Activated CD4-positive, alpha-beta T cell treated with anti-CD3 and anti-CD28 coated beads for 1 hour (primary cell): ENCODE data around the gene SUGP2.
"Not testable (repeated sequence)": the region's sequence is repeated elsewhere in the genome, so short reads cannot be mapped to it uniquely, and the experiment has no call there.

ENCODE experiments used
- DNase-seq: peaks from one replicate; pipeline ENCODE4 v3.0.0-alpha.2; 2020

Gene SUGP2

DNA sequence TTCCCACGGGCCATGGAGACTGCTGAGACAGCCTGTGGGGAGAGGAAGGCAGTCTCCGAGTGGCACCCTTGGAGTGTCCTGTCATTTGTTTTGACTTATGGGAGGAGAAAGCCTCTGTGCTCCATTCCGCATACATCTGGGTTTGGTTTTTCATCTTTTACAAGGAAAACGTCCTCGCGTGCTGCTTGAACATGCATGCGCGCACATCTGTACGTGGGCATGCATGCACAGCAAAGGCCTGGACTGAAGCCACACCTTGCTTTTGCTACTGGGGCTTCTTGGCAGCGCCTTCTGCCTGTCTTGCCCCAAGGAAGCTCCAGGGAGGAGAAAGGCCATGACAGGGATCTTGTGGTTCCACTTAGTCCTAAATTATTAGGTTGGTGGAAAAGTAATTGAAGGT lies 44.0 kb downstream of the SUGP2 start:
- no peak for DNase-seq

DNA sequence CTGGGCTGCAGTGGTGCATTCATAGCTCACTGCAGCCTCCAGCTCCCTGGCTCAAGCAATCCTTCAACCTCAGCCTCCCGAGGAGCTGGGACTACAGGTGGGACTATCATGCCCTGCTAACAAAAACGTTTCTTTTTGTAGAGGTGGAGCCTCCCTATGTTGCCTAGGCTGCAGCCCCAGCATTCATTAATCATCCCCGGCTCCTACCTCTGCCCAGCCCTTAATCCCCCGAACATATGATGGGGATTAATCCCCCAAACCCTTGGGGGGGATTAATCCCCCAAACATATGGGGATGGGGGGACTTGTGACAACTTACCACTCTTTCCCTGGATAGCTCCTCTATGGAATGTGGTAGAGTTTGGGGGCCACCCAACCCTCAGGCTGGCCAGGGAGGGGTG lies 45.9 kb downstream of the SUGP2 start:
- no peak for DNase-seq

DNA sequence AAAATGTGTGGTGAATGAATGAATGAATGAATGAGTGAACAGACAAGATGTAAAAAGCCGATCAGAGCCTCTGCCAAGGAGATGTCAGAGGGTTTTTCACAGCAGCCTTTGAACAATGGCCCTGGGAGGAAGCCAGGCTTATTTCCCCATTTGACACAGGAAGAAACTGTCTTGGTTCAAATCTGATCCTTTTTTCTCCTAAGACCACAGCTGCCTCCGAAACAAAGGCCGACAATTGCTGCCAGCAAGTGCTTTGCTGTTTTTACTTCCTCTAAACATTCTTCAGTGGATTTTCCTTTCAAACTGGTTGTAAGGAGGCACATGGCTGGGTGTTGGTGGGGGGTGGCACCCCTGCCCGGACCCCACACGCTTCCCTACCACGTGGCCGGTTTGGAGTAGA lies 48.1 kb downstream of the SUGP2 start:
- no peak for DNase-seq

DNA sequence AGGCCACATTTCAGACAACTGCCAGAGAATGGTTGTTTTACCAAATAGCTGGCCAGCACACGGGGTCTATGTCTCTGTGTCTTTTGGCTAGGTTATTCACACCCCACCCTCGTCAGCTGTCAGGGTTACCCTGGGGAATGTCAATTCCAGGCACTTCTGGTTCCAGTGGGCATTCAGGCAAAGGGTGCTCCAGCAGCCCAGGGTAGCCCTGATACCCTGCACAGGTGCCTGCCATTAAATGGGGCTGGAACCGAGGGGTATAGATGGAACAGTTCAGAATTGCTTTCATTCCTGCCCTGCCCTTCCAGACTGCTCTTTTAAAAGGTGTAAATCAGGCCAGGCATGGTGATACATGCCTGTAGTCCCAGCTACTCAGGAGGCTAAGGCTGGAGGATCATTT lies 49.1 kb downstream of the SUGP2 start:
- DNase-seq, result no peak

DNA sequence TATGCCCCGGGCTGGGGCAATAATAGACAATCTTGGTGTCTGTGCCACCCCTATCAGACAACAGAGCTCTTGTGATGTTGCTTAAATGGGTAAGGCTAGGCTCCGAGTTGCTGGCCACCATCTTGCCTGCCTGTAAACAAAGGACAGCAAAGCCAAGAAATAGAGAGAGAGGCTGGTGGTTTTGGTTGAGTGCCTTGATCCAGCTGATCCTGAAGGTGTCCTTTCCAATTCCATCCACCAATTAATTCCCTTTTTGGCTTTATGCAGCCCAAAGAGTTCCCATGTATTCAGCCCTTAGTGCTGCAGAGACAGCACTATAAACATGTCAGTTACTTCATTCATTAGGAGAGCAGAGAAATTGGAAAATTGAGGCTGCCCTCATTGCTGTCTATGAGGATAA lies 50.6 kb downstream of the SUGP2 start:
- no peak for DNase-seq

DNA sequence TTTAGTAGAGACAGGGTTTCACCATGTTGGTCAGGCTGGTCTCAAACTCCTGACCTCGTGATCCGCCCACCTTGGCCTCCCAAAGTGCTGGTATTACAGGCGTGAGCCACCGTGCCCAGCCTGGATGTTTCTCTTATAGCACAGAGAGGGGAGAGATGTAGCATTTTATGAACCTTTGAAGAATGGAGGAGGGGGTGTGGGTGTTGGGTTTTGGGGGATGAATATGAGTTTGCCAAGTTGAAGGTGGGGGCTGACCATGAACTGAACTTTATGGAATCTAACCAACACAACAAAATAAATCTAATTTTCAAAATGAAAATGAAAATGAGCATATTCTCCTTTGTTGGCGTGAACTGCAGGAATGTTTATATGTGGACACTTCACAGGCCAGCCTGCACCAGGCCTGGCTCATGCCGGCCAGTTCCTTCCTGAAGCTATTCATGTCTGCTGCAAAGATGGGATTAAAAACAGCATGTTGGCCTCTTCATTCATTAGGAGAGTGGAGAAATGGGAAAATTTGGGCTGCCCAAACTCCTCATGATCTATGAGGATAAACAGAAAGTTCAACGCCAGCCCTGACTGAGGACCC lies 52.8 kb downstream of the SUGP2 start:
- no peak for DNase-seq

DNA sequence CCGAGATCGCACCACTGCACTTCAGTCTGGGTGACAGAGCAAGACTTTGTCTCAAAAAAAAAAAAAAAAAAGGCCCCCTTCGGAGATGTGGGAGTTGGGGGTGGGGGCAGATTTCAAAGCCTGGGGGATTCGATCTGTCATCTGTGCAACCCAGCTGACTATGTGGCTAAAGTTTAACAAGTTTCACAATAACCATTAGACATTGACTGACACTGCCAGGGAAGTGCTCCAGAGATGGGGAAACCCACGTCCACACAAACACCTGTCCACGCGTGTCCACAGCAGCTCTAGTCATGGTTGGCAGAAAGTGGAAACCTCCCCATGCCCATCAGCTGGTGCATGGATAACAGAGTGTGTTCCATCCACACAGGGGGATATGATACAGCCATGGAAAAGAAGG lies 54.7 kb downstream of the SUGP2 start:
- no peak for DNase-seq

DNA sequence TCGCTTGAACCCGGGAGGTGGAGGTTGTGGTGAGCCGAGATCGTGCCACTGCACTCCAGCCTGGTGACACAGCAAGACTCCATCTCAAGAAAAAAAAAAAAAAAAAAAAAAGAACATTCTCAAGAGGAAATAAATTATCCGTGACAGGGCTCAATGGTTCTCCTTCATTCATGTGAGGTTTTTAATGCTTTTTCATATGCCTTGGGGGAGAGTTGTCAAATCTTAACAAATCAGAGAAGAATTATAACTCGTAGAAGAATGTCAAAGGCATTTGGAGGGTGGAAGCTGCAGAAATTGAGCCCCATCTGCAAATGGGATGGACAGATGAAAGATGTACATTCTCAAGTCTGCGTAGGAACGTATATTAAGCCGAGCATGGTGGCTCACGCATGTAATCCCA lies 57.4 kb downstream of the SUGP2 start:
- DNase-seq, result no peak

DNA sequence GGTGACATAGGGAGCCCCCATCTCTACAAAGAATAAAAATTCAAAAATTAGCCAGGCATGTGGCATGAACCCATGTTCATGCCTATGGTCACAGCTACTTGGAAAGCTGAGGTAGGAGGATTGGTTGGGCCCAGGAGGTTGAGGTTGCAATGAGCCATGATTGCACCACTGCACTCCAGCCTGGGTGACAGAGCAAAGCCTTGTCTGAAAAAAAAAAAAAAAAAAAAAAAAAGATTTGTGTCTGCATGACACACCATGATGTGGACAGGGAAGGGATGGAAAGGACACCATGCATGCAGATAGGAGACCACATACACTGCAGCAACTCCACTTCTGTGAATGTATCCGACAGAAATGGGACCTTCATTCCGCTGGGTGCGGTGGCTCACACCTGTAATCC lies 58.3 kb downstream of the SUGP2 start:
- no peak for DNase-seq

DNA sequence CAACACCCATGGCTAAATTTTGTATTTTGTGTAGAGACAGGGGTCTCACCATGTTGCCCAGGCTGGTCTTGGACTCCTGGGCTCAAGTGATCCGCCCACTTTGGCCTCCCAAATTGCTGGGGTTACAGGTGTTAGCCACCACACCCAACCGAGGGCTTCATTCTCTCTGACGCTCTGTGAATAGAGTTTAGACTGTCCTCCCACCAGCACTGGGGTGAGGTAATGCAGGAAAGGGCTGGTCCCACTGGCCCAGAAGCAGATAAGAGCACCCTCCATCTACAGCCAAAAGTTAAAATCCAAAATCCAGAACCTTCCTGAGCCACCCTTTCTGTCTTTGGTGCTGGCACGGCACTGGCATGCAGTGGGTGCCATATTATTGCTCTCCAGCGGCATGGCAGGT lies 60.5 kb downstream of the SUGP2 start:
- no peak for DNase-seq

DNA sequence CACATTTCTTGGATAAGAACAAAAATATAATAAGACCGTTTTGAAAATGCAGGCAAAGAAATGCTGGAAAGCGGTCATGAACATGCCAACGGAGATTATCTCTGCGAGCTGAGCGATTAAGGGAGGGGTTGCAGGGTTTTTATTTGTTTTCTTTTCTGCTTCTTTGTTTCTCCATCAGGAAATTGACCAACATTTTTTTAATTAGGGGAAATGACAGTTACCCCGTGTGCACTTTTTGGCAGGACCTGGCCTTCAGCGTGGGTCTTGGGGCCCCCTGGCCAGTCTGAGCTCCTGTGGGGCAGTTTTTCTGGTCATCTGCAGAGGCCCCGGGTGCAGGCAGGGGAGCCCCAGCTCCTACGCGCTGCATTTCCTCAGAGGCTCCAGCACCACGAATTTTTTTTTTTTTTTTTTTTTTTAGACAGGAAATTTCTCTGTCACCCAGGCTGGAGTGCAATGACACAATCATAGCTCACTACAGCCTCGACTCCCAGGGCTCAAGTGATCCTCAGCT lies 61.0 kb downstream of the SUGP2 start:
- DNase-seq, result no peak

DNA sequence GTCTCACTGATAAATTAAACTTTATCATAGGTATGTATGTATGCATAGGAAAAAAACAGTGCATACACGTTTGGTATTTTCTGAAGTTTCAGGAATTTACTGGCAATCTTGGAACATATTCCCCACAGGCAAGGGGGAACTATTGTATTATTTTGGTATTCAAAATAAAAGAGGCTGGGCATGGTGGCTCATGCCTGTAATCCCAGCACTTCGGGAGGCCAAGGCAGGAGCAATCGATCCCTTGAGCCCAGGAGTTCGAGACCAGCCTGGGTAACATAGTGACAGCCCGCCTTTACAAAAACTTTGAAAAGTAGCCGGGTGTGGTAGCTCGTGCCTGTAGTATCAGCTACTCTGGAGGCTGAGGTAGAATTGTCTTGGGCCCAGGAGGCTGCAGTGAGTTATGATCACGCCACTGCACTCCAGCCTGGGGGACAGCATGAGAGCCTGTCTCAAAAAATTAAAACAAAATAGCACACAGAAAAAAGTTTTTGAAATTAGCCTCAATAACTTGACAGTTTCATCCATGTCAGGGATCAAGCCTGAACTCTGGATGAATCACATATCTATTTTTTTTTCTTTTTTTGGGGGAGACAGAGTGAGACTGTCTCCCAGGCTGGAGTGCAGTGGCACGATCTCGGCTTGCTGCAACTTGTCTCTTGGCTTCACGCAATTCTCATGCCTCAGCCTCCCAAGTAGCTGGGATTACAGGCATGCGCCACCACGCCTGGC lies 63.2 kb downstream of the SUGP2 start:
- DNase-seq, result no peak

DNA sequence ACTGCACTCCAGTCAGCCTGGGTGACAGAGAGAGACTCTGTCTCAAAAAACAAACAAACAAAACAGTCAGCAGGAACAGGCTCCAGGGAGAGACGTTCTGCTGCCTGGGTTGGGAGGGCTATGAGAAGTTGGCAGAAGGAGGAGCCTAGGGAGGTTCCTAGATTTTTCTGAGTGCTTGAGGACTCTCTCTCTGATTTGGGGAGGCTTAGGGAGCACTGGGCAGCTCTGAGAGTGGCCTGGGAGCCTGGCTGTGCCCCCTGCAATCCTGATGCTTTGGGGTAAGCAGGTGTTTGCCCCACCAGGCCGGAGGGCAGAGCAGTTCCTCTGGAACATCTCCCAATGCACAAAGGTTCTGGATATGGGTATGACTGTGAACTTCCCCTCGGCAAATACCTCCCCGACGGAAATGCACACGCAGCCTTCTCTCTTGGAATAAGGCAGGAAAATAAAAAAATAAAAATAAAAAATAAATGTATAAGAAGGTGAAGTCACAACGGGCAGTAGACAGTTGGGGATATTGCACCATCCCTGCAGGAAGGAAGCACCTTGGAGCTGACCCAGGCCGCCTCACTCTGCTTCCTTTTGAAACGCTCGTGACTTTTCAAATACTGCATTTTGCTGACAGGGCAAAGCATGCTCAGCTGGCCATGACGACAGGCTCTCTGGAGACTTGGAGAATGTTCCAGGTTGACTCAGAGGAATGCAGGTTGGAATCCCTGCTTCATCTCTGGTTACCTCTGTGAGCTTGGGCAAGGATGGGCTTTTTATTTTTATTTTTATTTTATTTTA lies 65.8 kb downstream of the SUGP2 start:
- DNase-seq, result no peak

DNA sequence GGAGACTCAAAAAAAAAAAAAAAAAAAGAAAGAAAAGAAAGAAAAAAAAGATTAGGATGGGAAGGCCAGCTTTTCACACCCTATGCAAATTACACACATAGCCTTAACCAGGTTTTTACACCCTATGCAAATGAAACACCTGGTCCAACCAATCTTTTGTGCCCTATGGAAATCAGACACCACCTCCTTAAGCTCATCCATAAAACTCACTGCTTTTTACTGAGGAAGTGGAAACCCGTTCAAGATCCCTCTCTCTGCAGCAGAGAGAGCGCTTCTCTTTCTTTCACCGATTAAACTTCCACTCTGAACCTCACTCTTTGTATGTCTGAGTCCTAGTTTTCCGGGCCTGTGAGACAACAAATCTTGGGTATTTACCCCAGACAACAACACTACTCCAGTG lies 67.0 kb downstream of the SUGP2 start:
- no peak for DNase-seq

DNA sequence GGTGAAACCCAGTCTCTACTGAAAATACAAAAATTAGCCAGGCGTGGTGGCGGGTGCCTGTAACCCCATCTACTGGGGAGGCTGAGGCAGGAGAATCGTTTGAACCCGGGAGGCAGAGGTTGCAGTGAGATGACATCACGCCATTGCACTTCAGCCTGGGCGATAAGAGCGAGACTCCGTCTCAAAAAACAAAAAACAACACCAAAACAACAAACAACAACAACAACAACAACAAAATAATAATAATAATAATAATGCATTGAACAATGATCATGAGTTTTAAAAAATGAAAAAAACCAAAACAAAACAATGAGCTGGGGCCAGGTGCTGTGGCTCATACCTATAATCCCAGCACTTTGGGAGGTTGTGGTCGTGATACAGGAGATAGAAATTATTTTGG lies 69.2 kb downstream of the SUGP2 start:
- no peak for DNase-seq

DNA sequence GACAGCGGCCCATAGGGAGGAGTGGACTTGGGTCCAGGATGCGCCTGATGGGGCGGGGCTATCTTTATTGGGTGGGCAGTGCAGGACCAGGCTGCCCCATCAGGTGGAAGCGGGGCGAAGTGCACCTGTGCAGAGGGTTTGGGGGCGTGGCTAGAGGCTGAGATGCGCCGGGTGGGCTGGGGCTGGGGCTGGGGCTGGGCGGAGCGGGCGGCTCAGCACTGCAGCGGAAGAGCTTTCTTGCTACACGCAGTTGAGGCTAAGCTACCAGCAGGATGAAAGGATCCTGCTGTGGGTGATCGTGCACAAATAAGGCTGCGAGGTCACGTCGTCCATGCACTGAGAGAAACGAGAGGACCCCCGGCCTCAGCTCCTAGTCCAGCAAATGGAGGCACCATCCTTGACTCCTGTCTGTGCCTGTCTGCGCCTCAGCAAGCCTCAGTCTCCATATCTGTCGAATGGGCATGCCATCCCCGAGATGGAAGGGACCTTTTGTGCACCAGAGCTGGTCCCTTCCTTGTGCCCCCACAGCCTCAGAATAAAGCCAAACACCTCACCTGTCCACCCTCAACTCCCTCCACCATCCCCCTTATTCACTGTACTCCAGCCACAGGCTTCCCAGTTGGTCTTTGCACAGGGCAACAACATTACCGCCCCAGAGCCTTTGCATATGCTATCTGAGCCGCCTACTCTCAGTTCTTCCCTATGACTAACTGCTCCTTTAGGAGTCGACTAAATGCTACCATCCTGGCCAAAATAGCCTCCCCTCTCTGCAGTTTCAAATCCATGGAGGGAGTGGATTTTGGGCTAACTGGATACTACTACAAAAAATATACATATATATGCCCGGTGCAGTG lies 71.3 kb downstream of the SUGP2 start:
- no peak for DNase-seq

DNA sequence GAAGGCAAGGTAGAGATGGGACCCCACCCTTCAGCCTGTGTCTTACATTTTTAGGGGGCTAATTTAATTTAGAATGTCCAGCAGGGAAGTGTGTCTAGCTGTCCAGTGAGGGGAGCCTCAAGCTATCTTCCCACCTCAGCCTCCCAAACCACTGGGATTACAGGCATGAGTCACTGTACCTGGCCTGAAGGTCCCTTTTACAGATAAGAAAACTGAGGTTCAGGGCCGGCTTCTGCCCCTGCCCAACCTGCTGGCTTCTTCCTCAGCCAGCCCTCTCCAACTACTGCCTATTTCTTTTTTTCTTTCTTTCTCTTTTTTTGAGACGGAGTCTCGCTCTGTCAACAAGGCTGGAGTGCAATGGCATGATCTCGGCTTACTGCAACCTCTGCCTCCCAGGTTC lies 72.9 kb downstream of the SUGP2 start:
- no peak for DNase-seq

DNA sequence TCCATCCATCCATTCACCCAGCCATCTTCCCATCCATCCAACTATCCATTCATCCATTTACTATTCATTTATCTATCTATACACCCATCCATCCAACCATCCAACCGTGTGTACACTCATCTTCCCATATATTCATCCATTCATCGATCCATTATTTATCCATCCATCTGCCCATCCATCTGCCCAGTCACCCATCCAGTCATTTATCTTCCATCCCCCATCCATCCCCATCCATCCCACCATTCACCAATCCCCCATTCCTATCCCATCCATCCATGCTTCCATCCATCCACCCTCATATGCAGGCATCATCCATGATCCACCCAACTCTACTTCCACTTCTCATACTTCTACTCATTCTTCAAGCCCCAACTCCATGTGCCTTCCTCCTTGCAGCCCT lies 78.3 kb downstream of the SUGP2 start:
- DNase-seq, result no peak

DNA sequence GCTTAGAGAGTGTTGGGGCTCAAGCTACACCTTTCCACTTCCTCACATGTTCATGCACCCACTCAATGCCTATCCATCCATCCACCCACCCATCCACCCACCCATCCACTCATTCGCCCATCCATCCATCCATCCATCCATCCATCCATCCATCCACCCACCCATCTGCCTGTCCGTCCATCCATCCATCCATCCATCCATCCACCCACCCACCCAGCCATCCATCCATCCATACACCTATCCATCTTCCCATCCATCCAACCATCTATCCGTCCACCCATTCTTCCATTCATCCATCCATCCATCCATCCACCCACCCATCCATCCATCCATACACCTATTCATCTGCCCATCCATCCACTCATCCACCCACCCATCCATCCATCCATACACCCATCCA lies 79.2 kb downstream of the SUGP2 start:
- DNase-seq, result no peak

DNA sequence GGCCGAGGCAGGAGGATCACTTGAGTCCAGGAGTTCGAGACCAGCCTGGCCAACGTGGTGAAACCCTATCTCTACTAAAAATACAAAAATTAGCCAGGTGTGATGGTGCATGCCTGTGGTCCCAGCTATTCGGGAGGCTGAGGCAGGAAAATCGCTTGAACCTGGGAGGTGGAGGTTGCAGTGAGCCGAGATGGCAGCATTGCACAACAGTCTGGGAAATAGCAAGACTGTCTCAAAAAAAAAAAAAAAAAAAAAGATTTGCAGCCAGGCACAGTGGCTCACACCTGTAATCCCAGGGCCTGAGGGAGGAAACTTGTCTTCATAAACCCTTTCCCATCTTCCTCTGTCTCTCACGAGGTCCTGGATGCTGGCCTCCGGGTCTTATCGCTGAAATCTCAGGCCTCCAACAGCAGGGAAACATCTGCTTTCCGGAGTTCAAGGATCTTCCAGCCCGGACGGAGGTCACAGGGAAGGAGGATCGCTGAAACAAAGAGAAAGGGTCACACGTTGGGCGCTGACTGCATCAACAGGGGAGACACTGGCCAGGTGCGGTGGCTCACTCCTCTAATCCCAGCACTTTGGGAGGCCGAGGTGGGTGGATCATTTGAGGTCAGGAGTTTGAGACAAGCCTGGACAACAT lies 80.8 kb downstream of the SUGP2 start:
- DNase-seq, result not testable (repeated sequence)

DNA sequence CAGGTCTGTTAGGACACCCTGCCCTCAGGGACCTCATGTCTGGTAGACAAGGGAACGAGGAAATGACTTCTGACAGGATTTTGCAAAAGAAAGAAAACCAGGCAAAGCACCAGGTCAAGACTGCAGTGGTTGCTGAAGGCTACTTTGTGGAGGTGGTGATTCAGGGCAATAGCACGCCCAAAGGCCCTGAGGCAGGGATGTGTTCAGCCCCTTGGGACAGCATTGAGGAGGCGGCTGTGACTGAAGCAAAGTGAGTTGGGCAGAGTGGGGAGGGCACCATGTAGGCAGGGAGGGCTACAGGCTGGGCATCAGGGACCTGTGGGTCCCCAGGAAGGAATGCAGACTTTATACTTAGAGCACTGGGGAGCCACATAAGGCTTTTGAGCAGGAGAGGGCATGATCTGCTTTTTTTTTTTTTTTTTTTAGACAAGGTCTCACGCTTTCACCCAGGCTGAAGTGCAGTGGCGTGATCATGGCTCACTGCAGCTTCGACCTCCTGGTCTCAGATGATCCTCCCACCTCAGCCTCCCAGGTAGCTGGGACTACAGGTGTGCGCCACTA lies 81.5 kb downstream of the SUGP2 start:
- DNase-seq, result no peak

DNA sequence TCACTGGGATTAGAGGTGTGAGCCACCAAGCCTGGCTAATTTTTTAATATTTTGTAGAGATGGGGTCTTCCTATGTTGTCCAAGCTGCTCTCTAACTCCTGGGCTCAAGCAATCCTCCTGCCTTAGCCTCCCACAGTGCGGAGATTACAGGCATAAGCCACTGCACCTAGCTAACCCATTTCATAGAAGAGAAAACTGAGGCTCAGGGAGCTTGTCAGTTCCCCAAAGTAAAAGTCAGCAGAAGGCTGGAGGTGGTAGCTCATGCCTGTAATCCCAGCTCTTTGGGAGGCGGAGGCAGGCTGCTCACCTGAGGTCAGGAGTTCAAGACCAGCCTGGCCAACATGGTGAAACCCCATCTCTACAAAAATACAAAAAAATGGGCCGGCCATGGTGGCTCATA lies 83.5 kb downstream of the SUGP2 start:
- DNase-seq, result no peak
